T-cell (primary cell): Measurements from ENCODE around the gene HBD. TPM values are rescaled to one million over a fixed set of nuclear protein-coding genes. Genes with fewer than 3 reads are reported as not detected.
"Not testable (repeated sequence)": the region's sequence is repeated elsewhere in the genome, so short reads cannot be mapped to it uniquely, and the experiment has no call there.

ENCODE experiments used
- ATAC-seq, 4 experiments: fragments of 200-7000 bp in 3 of 4; fragments of 150-1000 bp in 1 of 4; cut with Tn5 transposase; replicated peaks in 1 of 4; 1 replicate in 3 of 4; 2 replicates in 1 of 4; pipeline ENCODE4 v1.10.0; 2021; ENCODE audit warnings: moderate library complexity in 3 of 4, mild to moderate bottlenecking in 2 of 4, moderate number of reproducible peaks in 1 of 4
- CTCF ChIA-PET, 2 donors: fragments of 300-600 bp; sonication (Branson Sonifier 250); formaldehyde crosslinking; loops; one replicate each; lab custom pipeline; 2022; ENCODE audit warnings: antibody characterized with exemption in 2 of 2; lab: Charles Lee
- POLR2A ChIA-PET, 2 donors: fragments of 300-600 bp; sonication (Branson Sonifier 250); formaldehyde crosslinking; loops; one replicate each; lab custom pipeline; 2022; ENCODE audit warnings: antibody characterized with exemption in 2 of 2; lab: Charles Lee
- DNase-seq, 35 experiments: peaks; one replicate each; pipeline versions ENCODE4 v3.0.0 to v3.0.0-alpha.2; 2013 to 2023
- H3K27ac ChIP-seq: one replicate; pipeline ENCODE4 v1.5.1; 2013; ENCODE audit warnings: low read length
- H3K27me3 ChIP-seq, 2 experiments: replicated peaks in 1 of 2; 1 replicate in 1 of 2; 2 replicates in 1 of 2; pipeline versions ENCODE4 v1.6.1 to v1.7.0; 2013; ENCODE audit warnings: low read length in 1 of 2, mixed read lengths in 1 of 2; ENCODE audit not compliant: control insufficient read depth in 2 of 2, insufficient read depth in 2 of 2; ENCODE audit errors: extremely low read depth in 1 of 2
- H3K36me3 ChIP-seq, 2 donors: 1 replicate in 1 of 2; 2 replicates in 1 of 2; pipeline versions ENCODE4 v1.6.1 to v1.7.0; 2013; ENCODE audit warnings: low read length in 1 of 2; ENCODE audit not compliant: control insufficient read depth in 2 of 2, insufficient read depth in 1 of 2; ENCODE audit errors: extremely low read depth in 1 of 2
- H3K4me1 ChIP-seq, 2 experiments: 1 replicate in 1 of 2; 2 replicates in 1 of 2; pipeline versions ENCODE4 v1.6.1 to v1.7.0; 2013; ENCODE audit warnings: low read length in 2 of 2, mixed read lengths in 1 of 2; ENCODE audit not compliant: insufficient read depth in 2 of 2, control insufficient read depth in 1 of 2; ENCODE audit errors: extremely low read depth in 1 of 2
- H3K4me3 ChIP-seq, 2 donors: 1 replicate in 1 of 2; 2 replicates in 1 of 2; pipeline versions ENCODE4 v1.5.1 to v1.7.0; 2013; ENCODE audit warnings: mild to moderate bottlenecking in 2 of 2, low read length in 1 of 2, moderate library complexity in 1 of 2; ENCODE audit not compliant: control insufficient read depth in 1 of 2; ENCODE audit errors: extremely low read depth in 1 of 2
- H3K9me3 ChIP-seq: 2 replicates; pipeline ENCODE4 v1.7.0; 2013
- H3K27ac Mint-ChIP-seq, 2 donors: one replicate each; pipeline ENCODE4 v1.8.0; 2020 to 2021; ENCODE audit warnings: mild to moderate bottlenecking in 2 of 2, mixed read lengths in 2 of 2
- H3K27me3 Mint-ChIP-seq, 2 donors: one replicate each; pipeline ENCODE4 v1.8.0; 2021 to 2022; ENCODE audit warnings: mixed read lengths in 2 of 2
- H3K36me3 Mint-ChIP-seq: one replicate; pipeline ENCODE4 v1.8.0; 2021; ENCODE audit warnings: mixed read lengths
- H3K4me1 Mint-ChIP-seq, 3 donors: one replicate each; pipeline ENCODE4 v1.8.0; 2020 to 2022; ENCODE audit warnings: mixed read lengths in 3 of 3, mild to moderate bottlenecking in 1 of 3
- H3K4me3 Mint-ChIP-seq, 3 donors: one replicate each; pipeline ENCODE4 v1.8.0; 2020 to 2022; ENCODE audit warnings: mild to moderate bottlenecking in 3 of 3, mixed read lengths in 3 of 3, moderate library complexity in 3 of 3
- H3K9me3 Mint-ChIP-seq, 3 donors: one replicate each; pipeline ENCODE4 v1.8.0; 2020 to 2022; ENCODE audit warnings: mixed read lengths in 3 of 3
- WGBS: methylation state at CpG from one replicate; pipeline ENCODE4 v1.1.5; 2013; ENCODE audit warnings: missing lambda C conversion rate; ENCODE audit not compliant: insufficient coverage; 5-methylcytosine and 5-hydroxymethylcytosine counted together
- total RNA-seq, 35 experiments: library from RNA in 6 of 35; stranded (reverse) in 6 of 35; fragments of 120-200 nt in 1 of 35; gene quantifications; one replicate each; pipeline versions ENCODE4 v1.2.1 to v1.2.4 and lab custom pipeline; 2013 to 2026

Gene HBD
- total RNA-seq, 5 donors from 2014 or later (not counting 1 experiment from before 2014, with no cell fraction given), result 0.72 to 1.9 TPM; not detected in 3

- ATAC-seq, H3K4me1 Mint-ChIP-seq, H3K36me3 ChIP-seq, POLR2A ChIA-PET, H3K27ac ChIP-seq, H3K9me3 Mint-ChIP-seq, CTCF ChIA-PET, H3K27me3 ChIP-seq, H3K36me3 Mint-ChIP-seq, H3K9me3 ChIP-seq, DNase-seq, H3K4me3 ChIP-seq, H3K4me1 ChIP-seq, H3K4me3 Mint-ChIP-seq, H3K27ac Mint-ChIP-seq: not testable (repeated sequence)
- WGBS, result no CpG with 5 or more reads among the region's 9 CpGs
- peaks cover 3 to 22% of the 10 kb centered on the region in 2 donors for H3K27me3 Mint-ChIP-seq
Measured at GRCh38 chr11:5254646-5255413, 20.5 kb upstream of the HBD start, which contains the start of gene HBG2. Gene HBG2, minus strand, starts transcription at chr11:5254781. Its CDS starts 53 bp downstream, at chr11:5254728.

GRCh38 chr11:5254023-5254422 is 19.7 kb upstream of the HBD start:
- not testable (repeated sequence) for H3K9me3 Mint-ChIP-seq, H3K4me3 Mint-ChIP-seq
- peaks cover 3 to 22% of the 10 kb centered on the region in 2 donors for H3K27me3 Mint-ChIP-seq

GRCh38 chr11:5253440-5253839 is 19.2 kb upstream of the HBD start:
- H3K36me3 ChIP-seq, H3K36me3 Mint-ChIP-seq, ATAC-seq, H3K4me3 Mint-ChIP-seq, H3K9me3 Mint-ChIP-seq, CTCF ChIA-PET, H3K27ac ChIP-seq, H3K4me3 ChIP-seq, POLR2A ChIA-PET, DNase-seq, H3K4me1 Mint-ChIP-seq, H3K27ac Mint-ChIP-seq, H3K4me1 ChIP-seq, H3K27me3 ChIP-seq, H3K9me3 ChIP-seq: not testable (repeated sequence)
- WGBS, result no CpG with 5 or more reads among the region's 5 CpGs
- H3K27me3 Mint-ChIP-seq, result peaks cover 3 to 22% of the 10 kb centered on the region in 2 donors

More at GRCh38 chr11:5254023-5254422, 19.7 kb upstream of the HBD start:
- CTCF ChIA-PET, H3K4me1 ChIP-seq, H3K4me3 ChIP-seq, H3K36me3 ChIP-seq, H3K27ac ChIP-seq, H3K4me1 Mint-ChIP-seq, H3K27ac Mint-ChIP-seq, H3K36me3 Mint-ChIP-seq, DNase-seq, H3K27me3 ChIP-seq, POLR2A ChIA-PET, H3K9me3 ChIP-seq: not testable (repeated sequence)
- ATAC-seq, result peak in 1 of 4 experiments; percentile 15
- WGBS, result 90% methylated on average over 2 of the region's 2 CpGs

GRCh38 chr11:5252919-5253265 is 18.6 kb upstream of the HBD start:
- Mint-ChIP-seq H3K27me3 (peaks cover 3 to 20% of the 10 kb centered on the region in 2 donors), H3K4me1 (no peaks in the 10 kb centered on the region), H3K4me3 (no peak overlapping the region), H3K9me3 (peaks cover 0 to 3% (median 0%) of the 10 kb centered on the region in 3 donors), H3K36me3 (no peaks in the 10 kb centered on the region), H3K27ac (no peak overlapping the region)
- no peaks in the 10 kb centered on the region for H3K9me3 ChIP-seq
- DNase-seq (no peak), ATAC-seq (no peak)
- no peak overlapping the region for H3K27ac ChIP-seq
- no peaks in the 10 kb centered on the region for H3K36me3 ChIP-seq
- ChIA-PET POLR2A (no interaction called here), CTCF (no interaction called here)
- no peaks in the 10 kb centered on the region for H3K27me3 ChIP-seq
- no peaks in the 10 kb centered on the region for H3K4me1 ChIP-seq
- WGBS, result no CpG with 5 or more reads among the region's 1 CpG
- H3K4me3 ChIP-seq, result no peak overlapping the region

GRCh38 chr11:5252192-5252918 is 18.1 kb upstream of the HBD start:
- no peaks in the 10 kb centered on the region for H3K36me3 ChIP-seq
- Mint-ChIP-seq H3K9me3 (no peaks in the 10 kb centered on the region), H3K36me3 (no peaks in the 10 kb centered on the region), H3K27me3 (peaks cover 0 to 16% of the 10 kb centered on the region in 2 donors), H3K4me3 (no peak overlapping the region), H3K4me1 (no peaks in the 10 kb centered on the region), H3K27ac (no peak overlapping the region)
- H3K27ac ChIP-seq, result no peak overlapping the region
- no peaks in the 10 kb centered on the region for H3K9me3 ChIP-seq
- no peaks in the 10 kb centered on the region for H3K27me3 ChIP-seq
- ATAC-seq (no peak), DNase-seq (no peak)
- H3K4me3 ChIP-seq, result no peak overlapping the region
- ChIA-PET CTCF (no interaction called here), POLR2A (no interaction called here)
- no peaks in the 10 kb centered on the region for H3K4me1 ChIP-seq
- WGBS, result 96% methylated on average over 4 of the region's 9 CpGs

- DNase-seq (no peak), ATAC-seq (no peak)
- Mint-ChIP-seq H3K9me3 (no peaks in the 10 kb centered on the region), H3K4me3 (no peak overlapping the region), H3K36me3 (no peaks in the 10 kb centered on the region), H3K27me3 (peaks cover 0 to 14% of the 10 kb centered on the region in 2 donors), H3K27ac (no peak overlapping the region), H3K4me1 (no peaks in the 10 kb centered on the region)
- POLR2A ChIA-PET, result no interaction called here
- no peaks in the 10 kb centered on the region for H3K9me3 ChIP-seq
- CTCF ChIA-PET, result no interaction called here
- no peaks in the 10 kb centered on the region for H3K4me1 ChIP-seq
- no peak overlapping the region for H3K27ac ChIP-seq
- no CpG with 5 or more reads among the region's 2 CpGs for WGBS
- no peaks in the 10 kb centered on the region for H3K36me3 ChIP-seq
- no peak overlapping the region for H3K4me3 ChIP-seq
- H3K27me3 ChIP-seq, result no peaks in the 10 kb centered on the region
Measured at GRCh38 chr11:5251746-5252145, 17.5 kb upstream of the HBD start.
